ENCODE results near the gene WDR83. TPM values are rescaled to one million over a fixed set of nuclear protein-coding genes. Genes with fewer than 3 reads are reported as not detected.

The WDR83 gene
- total and polyA plus RNA-seq, 10 of the 15 experiments (the other 5 are each of a cell fraction or from before 2014, with no cell fraction given): 0.58 to 17.7 (median 10.8) TPM

DNA sequence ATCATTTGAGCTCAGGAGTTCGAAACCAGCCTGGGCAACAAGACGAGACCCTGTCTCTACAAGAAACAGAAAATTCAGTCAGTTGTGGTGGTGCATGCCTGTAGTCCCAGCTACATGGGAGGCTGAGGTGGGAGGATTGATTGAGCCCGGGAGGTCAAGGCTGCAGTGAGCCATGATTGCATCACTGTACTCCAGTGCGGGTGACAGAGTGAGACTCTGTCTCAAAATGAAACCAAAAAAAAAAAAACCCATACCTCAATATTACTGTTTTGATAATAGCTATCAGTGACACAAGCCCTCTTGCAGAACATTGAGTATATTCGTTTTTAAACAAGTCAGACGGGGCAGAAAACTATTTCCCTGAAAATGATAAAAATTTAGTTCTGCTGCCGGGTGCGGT, 39.6 kb upstream of the WDR83 start:
- FAIRE-seq: no peak
- no peak for TF ChIP-seq SP1 (IDR thresholded peaks at IDR 0.05; ENCODE audit: low read depth, low read length)
- TF ChIP-seq TCF3 (IDR thresholded peaks at IDR 0.05; ENCODE audit: borderline replicate concordance, insufficient read depth, low read depth, low read length): no peak
- TF ChIP-seq NFIC (IDR thresholded peaks at IDR 0.05; ENCODE audit: low read depth, low read length): no peak
- no peak for TF ChIP-seq NRF1 (conservative IDR thresholded peaks at IDR 0.05; ENCODE audit: low read depth, low read length)
- TF ChIP-seq WRNIP1 (IDR thresholded peaks at IDR 0.05; ENCODE audit: borderline replicate concordance, low read depth, low read length): no peak
- no peak for TF ChIP-seq MEF2A (IDR thresholded peaks at IDR 0.05; ENCODE audit: insufficient read depth, low read depth, low read length)
- no peak for TF ChIP-seq YBX1 (IDR thresholded peaks at IDR 0.05)
- TF ChIP-seq, protein P1, sequence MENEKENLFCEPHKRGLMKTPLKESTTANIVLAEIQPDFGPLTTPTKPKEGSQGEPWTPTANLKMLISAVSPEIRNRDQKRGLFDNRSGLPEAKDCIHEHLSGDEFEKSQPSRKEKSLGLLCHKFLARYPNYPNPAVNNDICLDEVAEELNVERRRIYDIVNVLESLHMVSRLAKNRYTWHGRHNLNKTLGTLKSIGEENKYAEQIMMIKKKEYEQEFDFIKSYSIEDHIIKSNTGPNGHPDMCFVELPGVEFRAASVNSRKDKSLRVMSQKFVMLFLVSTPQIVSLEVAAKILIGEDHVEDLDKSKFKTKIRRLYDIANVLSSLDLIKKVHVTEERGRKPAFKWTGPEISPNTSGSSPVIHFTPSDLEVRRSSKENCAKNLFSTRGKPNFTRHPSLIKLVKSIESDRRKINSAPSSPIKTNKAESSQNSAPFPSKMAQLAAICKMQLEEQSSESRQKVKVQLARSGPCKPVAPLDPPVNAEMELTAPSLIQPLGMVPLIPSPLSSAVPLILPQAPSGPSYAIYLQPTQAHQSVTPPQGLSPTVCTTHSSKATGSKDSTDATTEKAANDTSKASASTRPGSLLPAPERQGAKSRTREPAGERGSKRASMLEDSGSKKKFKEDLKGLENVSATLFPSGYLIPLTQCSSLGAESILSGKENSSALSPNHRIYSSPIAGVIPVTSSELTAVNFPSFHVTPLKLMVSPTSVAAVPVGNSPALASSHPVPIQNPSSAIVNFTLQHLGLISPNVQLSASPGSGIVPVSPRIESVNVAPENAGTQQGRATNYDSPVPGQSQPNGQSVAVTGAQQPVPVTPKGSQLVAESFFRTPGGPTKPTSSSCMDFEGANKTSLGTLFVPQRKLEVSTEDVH (IDR thresholded peaks at IDR 0.05; ENCODE audit: low read depth, partially characterized antibody): no peak
- no peak for TF ChIP-seq FOXM1 (IDR thresholded peaks at IDR 0.05; ENCODE audit: low read depth, low read length)
- TF ChIP-seq, protein P2, sequence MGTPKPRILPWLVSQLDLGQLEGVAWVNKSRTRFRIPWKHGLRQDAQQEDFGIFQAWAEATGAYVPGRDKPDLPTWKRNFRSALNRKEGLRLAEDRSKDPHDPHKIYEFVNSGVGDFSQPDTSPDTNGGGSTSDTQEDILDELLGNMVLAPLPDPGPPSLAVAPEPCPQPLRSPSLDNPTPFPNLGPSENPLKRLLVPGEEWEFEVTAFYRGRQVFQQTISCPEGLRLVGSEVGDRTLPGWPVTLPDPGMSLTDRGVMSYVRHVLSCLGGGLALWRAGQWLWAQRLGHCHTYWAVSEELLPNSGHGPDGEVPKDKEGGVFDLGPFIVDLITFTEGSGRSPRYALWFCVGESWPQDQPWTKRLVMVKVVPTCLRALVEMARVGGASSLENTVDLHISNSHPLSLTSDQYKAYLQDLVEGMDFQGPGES (IDR thresholded peaks at IDR 0.05): no peak
- TF ChIP-seq HDGF (IDR thresholded peaks at IDR 0.05): no peak
- TF ChIP-seq, protein P3, sequence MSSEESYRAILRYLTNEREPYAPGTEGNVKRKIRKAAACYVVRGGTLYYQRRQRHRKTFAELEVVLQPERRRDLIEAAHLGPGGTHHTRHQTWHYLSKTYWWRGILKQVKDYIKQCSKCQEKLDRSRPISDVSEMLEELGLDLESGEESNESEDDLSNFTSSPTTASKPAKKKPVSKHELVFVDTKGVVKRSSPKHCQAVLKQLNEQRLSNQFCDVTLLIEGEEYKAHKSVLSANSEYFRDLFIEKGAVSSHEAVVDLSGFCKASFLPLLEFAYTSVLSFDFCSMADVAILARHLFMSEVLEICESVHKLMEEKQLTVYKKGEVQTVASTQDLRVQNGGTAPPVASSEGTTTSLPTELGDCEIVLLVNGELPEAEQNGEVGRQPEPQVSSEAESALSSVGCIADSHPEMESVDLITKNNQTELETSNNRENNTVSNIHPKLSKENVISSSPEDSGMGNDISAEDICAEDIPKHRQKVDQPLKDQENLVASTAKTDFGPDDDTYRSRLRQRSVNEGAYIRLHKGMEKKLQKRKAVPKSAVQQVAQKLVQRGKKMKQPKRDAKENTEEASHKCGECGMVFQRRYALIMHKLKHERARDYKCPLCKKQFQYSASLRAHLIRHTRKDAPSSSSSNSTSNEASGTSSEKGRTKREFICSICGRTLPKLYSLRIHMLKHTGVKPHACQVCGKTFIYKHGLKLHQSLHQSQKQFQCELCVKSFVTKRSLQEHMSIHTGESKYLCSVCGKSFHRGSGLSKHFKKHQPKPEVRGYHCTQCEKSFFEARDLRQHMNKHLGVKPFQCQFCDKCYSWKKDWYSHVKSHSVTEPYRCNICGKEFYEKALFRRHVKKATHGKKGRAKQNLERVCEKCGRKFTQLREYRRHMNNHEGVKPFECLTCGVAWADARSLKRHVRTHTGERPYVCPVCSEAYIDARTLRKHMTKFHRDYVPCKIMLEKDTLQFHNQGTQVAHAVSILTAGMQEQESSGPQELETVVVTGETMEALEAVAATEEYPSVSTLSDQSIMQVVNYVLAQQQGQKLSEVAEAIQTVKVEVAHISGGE (CRISPR knock-in tag; IDR thresholded peaks at IDR 0.05): no peak

More for the DNA sequence above, 39.6 kb upstream of the WDR83 start:
- BruUV-seq (replicated peaks): no TSS peak
- H3K27me3 ChIP-seq (replicated peaks in 1 of 2; ENCODE audit: control insufficient read depth in 2 of 2, insufficient read depth in 2 of 2, low read length in 1 of 2): no peaks in the 10 kb centered on the region
- intact Hi-C loops (cut with micrococcal nuclease; ENCODE audit: unreplicated experiment) (no loop called here), in situ Hi-C loops (cut with MboI) (no loop called here)
- ATAC-seq: no peak
- SMC1A ChIA-PET (ENCODE audit: uncharacterized antibody, unreplicated experiment): interaction anchor here (0.6 to 1.0 kb wide), 2 partner anchors 21 to 36 kb away, joined by 3 read pairs; no protein-coding TSS in a partner anchor
- CTCF ChIA-PET: interaction anchor here (0.7 to 0.9 kb wide), 2 partner anchors 13 to 100 kb away, joined by 3 read pairs; no protein-coding TSS in a partner anchor
- H3K27ac ChIP-seq (ENCODE audit: control insufficient read depth, insufficient read depth): no peak overlapping the region
- no peak overlapping the region for H3K4me2 ChIP-seq (ENCODE audit: control insufficient read depth, insufficient read depth)
- peaks cover 42% of the 10 kb centered on the region for H3K9me3 ChIP-seq (replicated peaks; ENCODE audit: control insufficient read depth, insufficient read depth, low read length)
- no peak overlapping the region for H2AFZ ChIP-seq (ENCODE audit: control insufficient read depth, low read depth, low read length)
- H3K36me3 ChIP-seq (ENCODE audit: control insufficient read depth in 2 of 2, insufficient read depth in 2 of 2, low read length in 1 of 2): peaks cover 10 to 33% of the 10 kb centered on the region in 2 experiments
- H4K20me1 ChIP-seq (ENCODE audit: control insufficient read depth, insufficient read depth): no peaks in the 10 kb centered on the region
- no peak for DNase-seq (ENCODE audit: low read depth, low spot score)
- 48% methylated on average over 8 of the region's 8 CpGs for WGBS (ENCODE audit: insufficient coverage, insufficient replicate concordance, low lambda C conversion rate, missing lambda C conversion rate)
- H3K9ac ChIP-seq (ENCODE audit: control insufficient read depth, insufficient read depth, low read length): no peak overlapping the region
- H3K79me2 ChIP-seq (ENCODE audit: control insufficient read depth, insufficient read depth, low read length): peaks cover 3% of the 10 kb centered on the region
- no peak overlapping the region for H3K4me3 ChIP-seq
- RAD21 ChIA-PET (ENCODE audit: unreplicated experiment): no interaction called here
- POLR2A ChIA-PET: no interaction called here
- H3K4me1 ChIP-seq (ENCODE audit: control insufficient read depth, insufficient read depth, low read length): no peaks in the 10 kb centered on the region
